ENCODE data around the gene GPATCH2.
"Not testable (repeated sequence)": the region's sequence is repeated elsewhere in the genome, so short reads cannot be mapped to it uniquely, and the experiment has no call there.

GPATCH2 gene

DNA sequence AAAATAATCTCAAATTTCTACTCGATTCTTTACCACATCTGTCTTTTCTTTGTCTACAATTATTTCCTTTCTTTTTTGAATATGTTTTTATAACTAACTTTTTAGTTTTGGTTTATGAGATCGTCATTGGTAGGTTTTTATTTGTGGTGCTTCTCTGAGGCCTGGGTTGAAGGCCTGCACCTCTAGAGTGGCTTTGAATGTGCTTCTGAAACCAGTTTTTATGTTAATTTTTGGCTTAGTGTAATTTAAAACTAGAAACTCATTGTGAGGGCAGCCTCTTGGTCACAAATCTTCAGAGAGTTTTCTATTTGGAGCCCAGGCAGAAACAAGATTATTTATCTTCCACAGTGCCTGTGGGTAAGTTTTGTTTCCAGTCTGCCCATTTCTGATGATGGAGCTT, 187.0 kb downstream of the GPATCH2 start:
- DNase-seq (ENCODE audit: low spot score), result no peak

DNA sequence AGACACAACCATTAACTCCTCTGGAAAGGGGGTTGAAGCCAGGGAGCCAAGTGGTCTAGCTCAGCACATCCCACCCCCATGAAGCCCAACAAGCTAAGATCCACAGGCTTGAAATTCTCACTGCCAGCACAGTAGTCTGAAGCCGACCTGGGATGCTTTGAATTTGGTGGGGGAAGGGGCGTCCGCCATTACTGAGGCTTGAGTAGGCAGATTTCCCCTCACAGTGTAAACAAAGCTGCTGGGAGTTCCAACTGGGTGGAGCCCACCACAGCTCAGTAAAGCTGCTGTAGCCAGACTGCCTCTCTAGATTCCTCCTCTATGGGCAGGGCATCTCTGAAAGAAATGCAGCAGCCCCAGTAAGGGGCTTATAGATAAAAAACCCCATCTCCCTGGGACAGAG, 193.5 kb downstream of the GPATCH2 start:
- DNase-seq (ENCODE audit: low spot score), result no peak

DNA sequence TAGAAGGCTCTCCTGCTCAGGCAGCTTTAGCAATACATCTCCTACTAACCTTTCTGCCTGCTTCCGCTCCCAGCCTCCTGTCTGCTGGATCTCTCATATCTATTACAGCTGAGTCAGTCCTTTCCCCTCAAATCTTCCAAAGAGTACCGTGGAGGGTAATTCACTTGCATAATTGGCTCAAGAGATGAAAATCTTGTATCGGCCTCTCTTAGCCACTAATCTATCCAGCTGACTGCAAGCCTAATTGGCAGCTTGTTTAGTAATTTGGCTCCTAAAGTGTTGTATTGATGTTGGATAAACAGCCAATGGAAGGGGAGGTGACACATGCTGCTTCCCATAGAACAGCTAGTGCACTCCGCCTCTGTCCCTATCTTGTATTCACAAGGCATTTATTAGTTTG, 195.7 kb downstream of the GPATCH2 start:
- DNase-seq (ENCODE audit: low spot score), result no peak

DNA sequence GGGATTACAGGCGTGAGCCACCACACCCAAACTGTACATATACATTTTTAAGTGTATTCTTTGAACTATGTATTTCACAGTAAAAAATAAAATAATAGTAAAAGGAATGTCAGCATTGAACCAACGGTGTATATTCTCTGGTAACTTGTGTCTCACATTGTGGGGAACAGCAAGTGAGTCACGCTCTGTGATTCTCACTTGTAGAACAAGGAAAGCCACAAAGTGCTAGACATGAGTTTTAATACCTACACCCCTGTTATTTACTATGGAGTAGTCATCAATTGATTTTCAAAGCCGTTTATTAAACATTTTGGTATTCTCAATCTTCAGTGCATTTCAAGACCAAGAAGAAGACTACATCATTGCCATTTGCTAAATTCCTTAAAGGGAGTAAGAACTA, 197.2 kb downstream of the GPATCH2 start:
- no peak for DNase-seq (ENCODE audit: low spot score)

DNA sequence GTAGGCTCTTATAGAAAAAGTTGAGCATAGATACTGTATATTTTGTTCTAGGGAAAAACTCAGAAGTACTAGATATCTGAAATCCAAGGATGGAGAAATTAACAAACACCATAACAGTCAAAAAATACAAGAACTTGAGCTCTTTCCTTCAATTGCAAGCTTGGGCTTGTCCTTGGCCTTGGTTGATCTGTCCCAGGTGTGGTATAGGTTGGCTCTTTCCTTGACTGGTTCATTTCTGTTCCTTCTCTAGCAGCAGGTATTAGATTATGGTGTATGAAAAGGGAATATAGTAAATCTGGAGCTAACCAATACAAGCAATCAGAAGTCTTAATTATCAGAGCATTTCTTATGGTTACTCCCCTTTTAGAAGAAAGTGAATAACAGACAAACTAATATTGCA, 198.6 kb downstream of the GPATCH2 start:
- DNase-seq (ENCODE audit: low spot score), result no peak

DNA sequence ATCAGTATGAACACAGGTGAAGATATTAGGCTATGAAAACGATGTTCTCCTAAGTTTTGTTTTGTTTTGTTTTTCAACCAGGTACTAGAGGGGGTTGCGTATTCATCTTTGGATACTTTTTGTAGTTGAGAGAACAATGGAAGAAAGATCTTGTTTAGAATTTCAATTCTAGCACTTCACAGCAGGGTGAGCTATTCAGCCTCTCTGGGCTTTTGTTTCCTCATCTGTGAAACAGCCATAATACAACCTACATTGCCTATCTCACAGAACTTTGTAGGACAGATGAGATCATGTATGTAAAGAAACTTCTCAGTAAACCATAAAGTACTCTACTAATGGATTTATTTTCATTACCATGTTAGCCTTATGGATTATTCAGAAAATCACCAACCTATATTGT, 199.5 kb downstream of the GPATCH2 start:
- DNase-seq (ENCODE audit: low spot score), result peak; percentile 4

DNA sequence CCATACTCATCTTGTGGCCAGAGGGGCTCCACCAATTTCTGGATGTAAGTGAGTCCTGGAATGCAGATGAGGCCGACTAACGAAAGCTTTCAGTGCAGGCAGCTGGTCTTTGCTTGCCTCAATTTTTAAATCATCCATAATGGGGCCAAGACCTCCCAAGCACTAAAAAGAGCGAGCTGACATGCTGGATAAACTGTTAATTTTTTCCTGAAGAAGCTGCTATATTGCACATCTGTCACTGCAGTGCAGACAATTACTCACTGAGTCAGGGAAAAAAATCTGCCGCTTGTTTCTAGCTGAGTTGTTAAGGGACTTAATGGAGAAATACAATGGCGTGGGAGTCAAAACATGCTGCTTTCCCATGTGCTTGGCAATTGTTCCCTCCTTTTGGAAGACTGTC, 205.5 kb downstream of the GPATCH2 start:
- DNase-seq (ENCODE audit: low spot score), result no peak

DNA sequence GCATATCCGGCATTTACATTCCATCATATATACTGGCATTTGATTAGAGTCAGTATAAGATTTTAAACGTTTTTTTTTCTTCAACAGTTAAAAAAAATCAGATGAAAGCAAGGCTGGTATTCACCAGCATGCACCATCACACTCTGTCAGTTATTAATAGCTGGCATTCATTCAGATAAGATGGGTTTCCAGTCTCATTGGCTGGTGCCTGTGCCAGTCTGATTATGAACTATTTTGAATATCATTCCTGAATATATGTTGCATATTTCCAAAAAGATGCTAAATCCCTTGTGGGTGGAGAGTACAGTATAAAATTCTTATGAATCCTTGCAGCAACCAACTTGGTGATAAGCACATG, 211.7 kb downstream of the GPATCH2 start:
- DNase-seq (ENCODE audit: low spot score), result no peak

DNA sequence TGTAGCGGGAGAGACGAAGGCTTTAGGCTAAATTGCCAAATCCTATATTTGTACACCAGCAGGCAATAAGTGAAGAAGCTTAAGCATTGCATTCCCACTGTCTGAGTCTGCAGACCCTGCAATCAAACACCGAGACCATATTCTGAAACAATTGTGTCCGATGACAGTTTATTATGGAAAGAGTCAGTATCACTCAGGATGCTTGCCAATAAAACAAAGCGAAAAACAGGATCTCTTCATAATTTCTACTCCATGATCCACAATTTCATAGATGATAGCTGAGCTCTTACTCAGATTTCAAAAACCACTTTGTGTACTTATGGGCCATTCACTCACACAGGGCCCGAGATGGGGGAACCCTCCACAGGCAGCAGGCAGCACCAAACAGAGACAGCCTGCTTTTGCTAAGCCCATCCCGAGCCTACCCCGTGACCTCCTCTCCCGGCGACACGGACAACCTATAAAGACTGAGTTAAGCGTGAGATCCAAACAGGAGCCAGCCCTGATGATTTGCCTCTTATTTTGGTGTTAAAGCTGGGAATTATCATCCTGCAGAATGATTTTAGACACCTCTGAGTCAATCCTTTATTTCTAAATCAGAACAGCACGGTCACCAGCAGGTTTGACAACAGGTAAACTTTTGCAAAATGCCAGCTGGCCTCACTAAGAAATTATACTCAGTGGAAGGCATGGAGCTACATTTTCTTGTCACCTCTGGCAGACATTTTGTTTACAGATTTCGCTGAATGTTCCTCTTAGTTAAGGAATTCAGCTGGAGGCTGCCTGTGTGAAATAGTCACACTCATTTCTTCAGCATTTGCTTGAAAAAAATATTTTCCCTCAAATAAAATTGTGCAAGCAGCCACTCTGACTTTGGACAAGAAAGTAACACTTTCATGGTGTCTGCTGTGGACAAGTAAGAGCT, 212.4 kb downstream of the GPATCH2 start:
- DNase-seq (ENCODE audit: low spot score), result no peak

DNA sequence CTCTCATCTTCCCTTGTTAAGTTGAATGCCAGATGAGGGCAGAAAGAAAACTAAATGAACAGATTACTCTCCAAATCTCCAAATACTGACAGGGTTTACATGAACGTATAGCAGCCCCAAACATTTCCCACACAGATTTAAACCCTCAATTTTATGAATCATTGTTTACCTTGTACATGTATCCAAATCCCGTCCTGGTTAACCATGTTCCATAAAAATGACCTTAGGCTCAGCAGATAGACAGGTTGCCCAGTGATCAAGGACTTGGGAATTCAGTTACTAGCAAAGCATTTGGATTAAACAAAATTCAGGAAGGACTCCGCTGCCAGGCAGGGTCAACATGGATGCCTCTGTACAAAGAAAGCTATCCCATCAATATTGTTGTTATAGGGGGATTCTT, 213.5 kb downstream of the GPATCH2 start:
- no peak for DNase-seq (ENCODE audit: low spot score)

DNA sequence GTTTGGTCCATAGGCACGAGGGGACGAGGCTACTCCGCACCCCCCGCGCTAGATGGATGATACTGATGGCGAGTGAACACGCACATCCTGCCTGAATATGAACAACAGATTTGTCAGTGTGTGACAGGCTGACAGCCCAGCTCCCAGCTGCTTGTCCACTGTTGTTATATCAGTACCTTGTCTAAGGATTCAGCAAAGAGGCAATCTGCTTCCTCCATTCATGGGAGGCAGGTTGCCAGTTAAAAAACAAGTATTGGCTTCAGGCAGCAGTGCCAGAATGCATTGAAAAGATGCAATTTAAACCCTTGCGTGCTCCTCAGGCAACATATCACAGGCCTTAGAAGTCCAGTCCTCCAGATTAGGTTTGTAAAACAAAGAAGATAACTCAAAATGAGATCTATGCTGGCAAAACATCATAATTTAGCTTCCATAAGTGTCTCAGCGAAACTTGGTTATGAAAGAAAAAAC, 223.3 kb downstream of the GPATCH2 start:
- no peak for DNase-seq (ENCODE audit: low spot score)

DNA sequence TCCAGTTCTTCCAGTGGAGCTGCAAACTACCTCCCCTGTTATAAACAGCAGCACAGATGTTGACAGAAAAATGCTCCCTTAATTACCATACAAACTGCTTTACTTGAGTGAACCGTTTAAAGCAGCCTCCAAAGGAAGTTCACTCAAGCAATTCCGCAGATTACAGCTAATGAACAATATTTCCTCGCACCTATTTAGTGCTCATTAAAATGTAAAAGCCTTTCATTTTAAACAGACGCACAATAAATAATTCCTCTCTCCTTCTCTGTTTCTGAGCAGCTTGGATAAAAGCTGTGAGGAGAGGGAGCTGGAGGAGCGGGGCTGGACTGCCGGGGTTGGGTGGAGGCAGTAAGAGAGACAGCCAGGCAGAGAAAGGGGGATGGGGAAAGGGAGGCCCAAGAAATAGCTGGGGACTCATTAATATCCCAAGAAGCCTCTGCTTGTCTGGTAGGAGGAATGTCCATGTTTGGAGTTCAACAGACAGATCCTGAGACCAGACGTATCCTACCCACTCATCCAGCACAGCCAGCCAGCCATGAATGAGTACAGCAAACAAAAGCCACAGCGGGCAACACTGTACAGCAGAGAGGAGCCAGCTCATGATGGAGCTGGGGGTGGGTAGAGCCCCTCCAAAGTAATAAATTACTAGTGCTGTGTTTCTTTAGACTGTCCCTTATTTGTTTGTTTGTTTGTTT, 227.7 kb downstream of the GPATCH2 start:
- no peak for DNase-seq (ENCODE audit: low spot score)

DNA sequence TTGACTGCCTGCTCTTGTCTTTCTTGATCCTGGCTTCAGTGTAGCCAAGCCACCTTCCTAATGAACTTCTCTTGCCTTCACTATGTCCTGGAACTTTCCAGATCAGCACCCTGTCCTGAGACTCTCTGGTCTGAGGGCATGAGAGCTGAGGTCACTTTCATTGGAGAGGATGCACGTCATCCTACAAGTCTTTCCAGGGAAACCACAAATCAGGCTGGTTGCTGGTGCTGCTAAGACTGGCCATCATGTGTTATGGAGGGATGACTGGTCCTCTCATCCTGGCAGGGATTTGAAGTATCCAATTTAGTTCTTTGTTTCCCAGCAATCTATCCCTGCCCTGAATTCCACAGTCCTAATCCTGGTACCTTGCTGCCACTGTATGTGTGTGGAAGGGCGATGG, 228.6 kb downstream of the GPATCH2 start:
- DNase-seq (ENCODE audit: low spot score), result no peak

DNA sequence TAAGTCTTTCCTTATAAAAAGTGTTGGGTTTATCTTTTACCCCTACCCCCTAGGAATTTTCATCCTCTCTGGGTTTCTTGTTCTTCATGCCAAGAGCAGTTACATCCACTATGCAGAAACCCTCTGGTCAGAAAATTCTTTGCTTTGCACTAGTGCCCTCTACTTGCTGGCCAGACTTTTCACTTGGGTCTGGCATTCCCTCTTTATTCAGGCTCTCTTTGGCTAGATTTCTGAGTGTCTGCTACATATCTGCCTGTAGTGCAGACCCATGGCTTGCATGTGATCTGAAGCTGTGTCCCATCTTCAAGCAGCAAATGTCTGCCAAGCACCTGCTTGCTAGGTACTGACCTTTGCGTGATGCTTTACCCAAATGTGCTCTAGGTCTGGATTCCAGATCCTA, 237.0 kb downstream of the GPATCH2 start:
- DNase-seq (ENCODE audit: low spot score), result no peak

DNA sequence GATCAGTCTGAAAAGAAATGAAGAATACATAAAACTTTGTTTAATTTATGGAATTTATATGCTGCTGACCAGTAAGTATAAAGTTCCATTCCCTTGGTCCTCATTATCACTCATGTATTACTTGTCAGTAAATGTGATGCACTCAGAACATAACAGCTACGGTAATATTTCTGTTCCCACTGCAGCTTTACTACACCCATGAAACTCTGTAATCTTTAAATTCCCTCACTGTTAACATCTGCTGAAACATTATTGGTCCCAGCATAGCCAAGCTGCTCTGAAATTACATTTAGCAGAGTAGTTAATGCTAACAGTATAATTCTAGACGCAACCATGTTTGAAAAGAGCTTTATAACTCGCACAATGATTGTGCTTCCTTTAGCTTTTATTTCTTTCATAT, 238.4 kb downstream of the GPATCH2 start:
- DNase-seq (ENCODE audit: low spot score), result no peak

DNA sequence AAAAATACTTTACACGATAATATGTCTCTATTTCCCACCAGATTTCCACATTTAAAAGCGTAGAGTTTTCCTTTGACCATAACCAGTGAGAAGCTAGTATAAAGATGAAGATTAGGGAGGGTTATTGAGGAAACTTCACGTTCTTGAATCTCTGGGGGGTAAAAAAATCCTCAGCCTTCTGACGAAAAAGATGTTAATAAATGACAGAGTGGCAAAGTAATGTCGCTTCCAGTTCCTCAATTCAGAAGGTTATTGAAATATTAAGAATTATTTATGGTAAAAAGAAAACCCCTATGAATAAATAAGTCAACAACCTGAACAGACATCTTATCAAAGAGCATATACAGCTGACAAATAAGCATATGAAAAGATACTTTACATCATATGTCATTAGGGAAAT, 241.0 kb downstream of the GPATCH2 start:
- DNase-seq (ENCODE audit: low spot score), result no peak

DNA sequence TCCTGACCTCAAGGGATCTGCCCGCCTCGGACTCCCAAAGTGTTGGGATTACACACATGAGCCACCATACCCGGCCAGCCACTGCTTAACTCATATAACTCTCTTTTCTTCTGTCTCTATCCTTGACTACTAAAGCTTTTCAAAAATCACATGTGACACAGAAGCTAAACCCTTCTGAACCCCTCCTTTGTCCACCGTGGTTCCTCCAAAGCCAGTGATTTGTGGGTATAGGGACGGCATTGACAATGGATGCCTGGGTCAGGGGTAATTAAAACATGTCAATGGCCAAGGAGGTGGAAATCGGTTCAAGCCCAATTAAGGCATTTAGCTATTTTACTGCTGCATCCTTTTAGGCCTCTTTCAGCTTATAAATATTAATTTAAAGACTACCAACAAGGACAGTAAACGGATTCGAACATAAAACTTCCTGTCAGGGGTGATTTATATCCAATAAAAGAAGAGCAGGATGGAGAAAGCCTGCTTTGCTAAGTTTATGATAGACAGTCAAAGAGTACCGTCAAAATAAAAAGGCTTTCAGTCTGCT, 242.3 kb downstream of the GPATCH2 start:
- no peak for DNase-seq (ENCODE audit: low spot score)

DNA sequence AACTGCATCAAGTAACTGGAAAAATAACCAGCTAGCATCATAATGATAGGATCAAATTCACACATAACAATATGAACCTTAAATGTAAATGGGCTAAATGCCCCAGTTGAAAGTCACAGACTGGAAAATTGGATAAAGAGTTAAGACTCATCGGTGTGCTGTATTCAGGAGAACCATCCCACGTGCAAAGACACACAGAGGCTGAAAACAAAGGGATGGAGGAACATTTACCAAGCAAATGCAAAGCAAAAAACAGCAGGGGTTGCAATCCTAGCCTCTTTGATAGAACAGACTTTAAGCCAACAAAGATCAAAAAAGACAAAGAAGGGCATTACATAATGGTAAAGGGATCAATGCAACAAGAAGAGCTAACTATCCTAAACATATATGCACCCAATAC, 249.1 kb downstream of the GPATCH2 start:
- DNase-seq (ENCODE audit: low spot score), result not testable (repeated sequence)

DNA sequence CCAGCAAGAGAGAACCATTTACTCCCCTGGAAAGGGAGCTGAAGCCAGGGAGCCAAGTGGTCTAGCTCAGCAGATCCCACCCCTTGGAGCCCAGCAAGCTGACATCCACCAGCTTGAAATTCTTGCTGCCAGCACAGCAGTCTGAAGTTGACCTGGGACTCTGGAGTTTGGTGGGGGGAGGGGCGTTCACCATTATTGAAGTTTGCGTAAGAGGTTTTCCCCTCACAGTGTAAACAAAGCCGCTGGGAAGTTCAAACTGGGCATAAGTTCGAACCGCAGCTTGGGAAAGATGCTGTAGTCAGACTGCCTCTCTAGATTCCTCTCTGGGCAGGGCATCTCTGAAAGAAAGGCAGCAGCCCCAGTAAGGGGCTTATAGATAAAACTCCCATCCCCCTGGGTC, 251.1 kb downstream of the GPATCH2 start:
- not testable (repeated sequence) for DNase-seq (ENCODE audit: low spot score)

DNA sequence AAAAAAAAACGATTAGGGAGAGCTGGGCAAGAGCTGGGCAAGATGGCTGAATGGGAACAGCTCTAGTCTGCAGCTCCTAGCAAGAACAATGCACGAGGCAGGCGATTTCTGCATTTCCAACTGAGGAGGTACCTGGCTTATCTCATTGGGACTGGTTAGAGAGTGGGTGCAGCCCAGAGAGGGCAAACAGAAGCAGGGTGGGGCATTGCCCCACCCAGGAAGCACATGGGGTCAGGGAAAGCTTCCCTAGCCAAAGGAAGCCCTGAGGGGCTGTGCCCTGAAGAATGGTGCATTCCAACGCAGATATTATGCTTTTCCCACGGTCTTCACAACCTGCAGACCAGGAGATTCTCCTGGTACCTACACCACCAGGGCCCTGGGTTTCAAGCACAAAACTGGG, 251.6 kb downstream of the GPATCH2 start:
- no peak for DNase-seq (ENCODE audit: low spot score)
